Hepatocyte (in vitro differentiated cells): ENCODE data around the gene MAP6. TPM values are rescaled to one million over a fixed set of nuclear protein-coding genes. Genes with fewer than 3 reads are reported as not detected.

Experiments
- DNase-seq: peaks from one replicate; pipeline ENCODE4 v3.0.0-alpha.2; 2016; ENCODE audit warnings: low spot score
- H2AFZ ChIP-seq: fragments of 200-600 bp; sonication (generic); 2 replicates; pipeline ENCODE4 v1.6.0; 2016; ENCODE audit warnings: antibody characterized with exemption, mild to moderate bottlenecking
- H3K27ac ChIP-seq: fragments of 200-600 bp; sonication (generic); 2 replicates; pipeline ENCODE4 v1.5.1; 2016; ENCODE audit warnings: mild to moderate bottlenecking
- H3K27me3 ChIP-seq: fragments of 200-600 bp; sonication (generic); 2 replicates; pipeline ENCODE4 v1.6.1; 2016
- H3K36me3 ChIP-seq: fragments of 200-600 bp; sonication (generic); replicated peaks from 2 replicates; pipeline ENCODE4 v1.5.1; 2016; ENCODE audit warnings: low read depth; ENCODE audit not compliant: insufficient read depth
- H3K4me1 ChIP-seq: fragments of 200-600 bp; sonication (generic); 2 replicates; pipeline ENCODE4 v1.5.1; 2016; ENCODE audit warnings: mild to moderate bottlenecking, moderate library complexity; ENCODE audit not compliant: insufficient read depth
- H3K4me2 ChIP-seq: fragments of 200-600 bp; sonication (generic); 2 replicates; pipeline ENCODE4 v1.6.0; 2016
- H3K4me3 ChIP-seq: fragments of 200-600 bp; sonication (generic); 2 replicates; pipeline ENCODE4 v1.5.1; 2016; ENCODE audit warnings: mild to moderate bottlenecking
- H3K79me2 ChIP-seq: fragments of 200-600 bp; sonication (generic); 2 replicates; pipeline ENCODE4 v1.6.0; 2017; ENCODE audit warnings: mild to moderate bottlenecking
- H3K9me2 ChIP-seq: fragments of 200-600 bp; sonication (generic); replicated peaks from 2 replicates; pipeline ENCODE4 v1.6.0; 2017; ENCODE audit warnings: mild to moderate bottlenecking; ENCODE audit not compliant: insufficient read depth
- H3K9me3 ChIP-seq: fragments of 200-600 bp; sonication (generic); 2 replicates; pipeline ENCODE4 v1.5.1; 2016; ENCODE audit warnings: low read depth, mild to moderate bottlenecking
- H4K20me1 ChIP-seq: fragments of 200-600 bp; sonication (generic); 2 replicates; pipeline ENCODE4 v1.6.0; 2016; ENCODE audit warnings: mild to moderate bottlenecking; ENCODE audit not compliant: insufficient read depth, poor library complexity, severe bottlenecking
- EZH2 ChIP-seq: fragments of 200-600 bp; sonication (generic); IDR thresholded peaks from 2 replicates; pipeline ENCODE4 v1.6.1; 2016; ENCODE audit warnings: antibody characterized with exemption, mild to moderate bottlenecking, borderline replicate concordance
- EZH2phosphoT487 ChIP-seq: fragments of 200-600 bp; sonication (generic); IDR thresholded peaks from one replicate; pipeline ENCODE4 v1.6.1; 2018; ENCODE audit warnings: antibody characterized with exemption, mild to moderate bottlenecking, low read depth, moderate library complexity; ENCODE audit not compliant: unreplicated experiment, severe bottlenecking
- whole genome bisulfite sequencing: methylation state at CpG from one replicate; pipeline ENCODE4 v1.1.6; 2016; ENCODE audit warnings: low lambda C conversion rate; ENCODE audit errors: missing lambda C conversion rate; 5-methylcytosine and 5-hydroxymethylcytosine counted together
- polyA plus RNA-seq: library from polyadenylated mRNA; unstranded; fragments of >200 nt; fragmentation: Nextera tagmentation; extraction: Ambion mirVana; gene quantifications from 2 replicates; pipeline ENCODE4 v1.2.1, GENCODE V29; 2016
- total RNA-seq: library from RNA; depleted of rRNA; stranded (reverse); fragments of >200 nt; gene quantifications from 2 replicates; pipeline ENCODE4 v1.2.3, GENCODE V29; 2014
- TF ChIP-seq, protein P1 (sequence below): fragments of 200-600 bp; sonication (generic); IDR thresholded peaks from 2 replicates; pipeline ENCODE4 v1.5.1; 2016; ENCODE audit warnings: antibody characterized with exemption, mild to moderate bottlenecking; ENCODE audit not compliant: poor library complexity

The MAP6 gene
- total and polyA plus RNA-seq, 2 experiments from 2014 or later, result 3.8 to 6.4 TPM

DNA sequence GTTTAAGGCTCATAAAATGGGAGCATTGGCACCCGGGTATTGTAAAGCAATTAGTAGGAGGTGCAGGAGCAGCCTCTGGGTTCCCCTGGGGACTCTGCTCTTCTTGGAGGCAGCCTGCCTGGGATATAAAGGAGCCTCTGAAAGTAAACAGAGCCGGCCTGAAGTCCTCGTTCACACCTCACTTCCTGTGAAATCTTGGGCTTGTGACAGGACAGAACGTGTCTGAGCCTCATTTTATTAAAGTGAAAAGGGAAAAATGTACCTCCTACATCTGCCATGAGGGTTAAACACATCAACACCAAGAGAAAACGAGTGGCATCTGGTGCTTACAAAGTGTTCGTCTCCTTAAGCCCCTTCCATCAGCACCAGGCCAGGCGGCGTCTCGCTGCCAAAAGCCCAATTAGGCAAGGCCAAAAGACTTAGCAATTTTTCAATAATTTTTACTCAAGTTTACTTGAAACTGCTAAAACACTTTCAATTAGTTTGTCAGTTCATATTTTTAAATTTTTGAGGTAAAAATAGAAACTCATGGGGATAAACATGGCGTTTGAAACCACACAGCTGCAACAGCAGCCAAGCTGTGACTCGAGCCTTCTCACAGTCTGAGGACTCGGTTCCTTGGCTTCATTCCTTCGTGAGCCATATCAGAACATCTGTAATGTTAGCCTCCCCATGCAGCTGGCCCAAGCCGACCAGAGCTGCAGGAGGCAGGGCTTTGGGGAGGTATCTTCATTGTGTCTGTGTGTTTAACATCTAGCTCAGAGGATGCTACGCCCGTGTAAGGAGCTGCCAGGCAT is 33.6 kb downstream of the MAP6 start:
- Histone ChIP-seq H3K36me3 (no peaks in the 10 kb centered on the region), H3K9me3 (no peaks in the 10 kb centered on the region), H3K9me2 (no peaks in the 10 kb centered on the region), H3K4me2 (peak overlapping the region; percentile 42), H3K27me3 (no peaks in the 10 kb centered on the region), H3K4me1 (peaks cover 29% of the 10 kb centered on the region), H3K27ac (peak overlapping the region; percentile 91), H3K4me3 (no peak overlapping the region), H4K20me1 (no peaks in the 10 kb centered on the region), H2AFZ (no peak overlapping the region), H3K79me2 (no peaks in the 10 kb centered on the region)
- TF ChIP-seq EZH2 (no peak), EZH2phosphoT487 (no peak)
- TF ChIP-seq, protein P1, sequence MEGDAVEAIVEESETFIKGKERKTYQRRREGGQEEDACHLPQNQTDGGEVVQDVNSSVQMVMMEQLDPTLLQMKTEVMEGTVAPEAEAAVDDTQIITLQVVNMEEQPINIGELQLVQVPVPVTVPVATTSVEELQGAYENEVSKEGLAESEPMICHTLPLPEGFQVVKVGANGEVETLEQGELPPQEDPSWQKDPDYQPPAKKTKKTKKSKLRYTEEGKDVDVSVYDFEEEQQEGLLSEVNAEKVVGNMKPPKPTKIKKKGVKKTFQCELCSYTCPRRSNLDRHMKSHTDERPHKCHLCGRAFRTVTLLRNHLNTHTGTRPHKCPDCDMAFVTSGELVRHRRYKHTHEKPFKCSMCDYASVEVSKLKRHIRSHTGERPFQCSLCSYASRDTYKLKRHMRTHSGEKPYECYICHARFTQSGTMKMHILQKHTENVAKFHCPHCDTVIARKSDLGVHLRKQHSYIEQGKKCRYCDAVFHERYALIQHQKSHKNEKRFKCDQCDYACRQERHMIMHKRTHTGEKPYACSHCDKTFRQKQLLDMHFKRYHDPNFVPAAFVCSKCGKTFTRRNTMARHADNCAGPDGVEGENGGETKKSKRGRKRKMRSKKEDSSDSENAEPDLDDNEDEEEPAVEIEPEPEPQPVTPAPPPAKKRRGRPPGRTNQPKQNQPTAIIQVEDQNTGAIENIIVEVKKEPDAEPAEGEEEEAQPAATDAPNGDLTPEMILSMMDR, result no peak
- DNase-seq, result peak; percentile 60
- WGBS, result 41% methylated on average over 16 of the region's 16 CpGs

DNA sequence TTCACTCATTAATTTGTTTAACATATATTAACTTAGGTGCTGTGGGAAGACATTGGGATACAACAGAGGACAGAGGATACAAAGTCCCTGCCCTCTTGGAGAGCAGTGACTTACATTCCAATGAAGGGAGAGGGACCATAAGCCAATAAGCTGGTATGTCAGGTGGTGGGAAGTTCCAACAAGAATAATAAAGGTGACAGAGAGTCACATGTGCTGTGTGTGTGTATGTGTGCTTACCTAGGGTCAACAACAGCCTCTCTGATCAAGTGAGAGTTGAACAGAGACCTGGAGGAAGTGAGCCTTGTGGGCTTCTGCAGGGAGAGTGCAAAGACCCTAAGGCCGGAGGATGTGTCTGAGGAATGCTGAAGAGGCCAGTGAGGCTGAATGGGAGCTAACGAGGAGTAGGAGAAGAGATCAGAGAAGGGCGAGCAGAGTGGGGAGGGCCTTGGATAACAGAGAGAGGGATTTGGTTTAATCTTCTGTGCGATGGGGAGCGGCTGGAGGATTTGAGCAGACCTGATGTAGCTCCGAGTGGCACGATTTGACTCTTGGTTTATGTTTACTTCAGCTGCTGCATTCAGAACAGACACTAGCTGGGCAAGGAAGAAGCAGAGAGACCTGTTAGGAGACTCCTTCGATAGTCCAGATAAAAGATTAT is 35.3 kb downstream of the MAP6 start:
- no peaks in the 10 kb centered on the region for H3K27me3 ChIP-seq
- H3K4me1 ChIP-seq, result peaks cover 21% of the 10 kb centered on the region
- peak; percentile 67 for DNase-seq
- peak overlapping the region; percentile 91 for H3K27ac ChIP-seq
- H3K79me2 ChIP-seq, result no peaks in the 10 kb centered on the region
- 67% methylated on average over 8 of the region's 8 CpGs for WGBS
- H4K20me1 ChIP-seq, result no peaks in the 10 kb centered on the region
- no peak overlapping the region for H2AFZ ChIP-seq
- H3K9me2 ChIP-seq, result no peaks in the 10 kb centered on the region
- peak overlapping the region; percentile 50 for H3K4me2 ChIP-seq
- no peak overlapping the region for H3K4me3 ChIP-seq
- H3K36me3 ChIP-seq, result no peaks in the 10 kb centered on the region
- TF ChIP-seq, protein P1, result no peak
- TF ChIP-seq EZH2phosphoT487, result no peak
- no peak for TF ChIP-seq EZH2
- no peaks in the 10 kb centered on the region for H3K9me3 ChIP-seq

DNA sequence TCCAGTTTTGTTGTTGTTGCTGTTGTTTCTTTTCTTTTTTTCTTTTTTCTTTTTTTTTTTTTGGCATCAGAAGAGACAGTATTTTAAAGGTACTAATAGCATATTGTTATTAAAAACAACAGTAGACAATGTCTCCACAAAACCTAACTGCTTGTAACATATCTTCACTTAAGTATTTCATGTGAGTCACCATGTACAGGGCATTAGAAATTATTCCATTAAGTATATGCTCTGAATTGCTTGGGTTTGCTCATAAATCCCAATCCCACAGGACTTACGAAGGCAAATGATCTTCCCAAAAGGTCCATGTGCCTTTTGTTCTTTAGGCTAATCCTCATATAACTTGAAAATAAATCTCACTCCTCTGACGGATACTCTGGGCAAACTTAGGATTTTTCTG is 35.9 kb downstream of the MAP6 start:
- Histone ChIP-seq H3K4me1 (peaks cover 21% of the 10 kb centered on the region), H3K79me2 (no peaks in the 10 kb centered on the region), H3K27ac (peak overlapping the region; percentile 91), H3K9me3 (no peaks in the 10 kb centered on the region), H3K36me3 (no peaks in the 10 kb centered on the region), H3K4me2 (no peak overlapping the region), H2AFZ (no peak overlapping the region), H3K9me2 (no peaks in the 10 kb centered on the region), H3K4me3 (no peak overlapping the region), H3K27me3 (no peaks in the 10 kb centered on the region), H4K20me1 (no peaks in the 10 kb centered on the region)
- DNase-seq, result no peak
- TF ChIP-seq EZH2phosphoT487, result no peak
- TF ChIP-seq, protein P1, result no peak
- 78% methylated on average over 2 of the region's 2 CpGs for WGBS
